ENCODE data around the gene SPATA1. TPM values are rescaled to one million over a fixed set of nuclear protein-coding genes. Genes with fewer than 3 reads are reported as not detected.

Gene SPATA1
- total and polyA plus RNA-seq, 2 of the 13 experiments (the other 11 are each of a cell fraction or from before 2014, with no cell fraction given), result 0.70 to 1.4 TPM

DNA sequence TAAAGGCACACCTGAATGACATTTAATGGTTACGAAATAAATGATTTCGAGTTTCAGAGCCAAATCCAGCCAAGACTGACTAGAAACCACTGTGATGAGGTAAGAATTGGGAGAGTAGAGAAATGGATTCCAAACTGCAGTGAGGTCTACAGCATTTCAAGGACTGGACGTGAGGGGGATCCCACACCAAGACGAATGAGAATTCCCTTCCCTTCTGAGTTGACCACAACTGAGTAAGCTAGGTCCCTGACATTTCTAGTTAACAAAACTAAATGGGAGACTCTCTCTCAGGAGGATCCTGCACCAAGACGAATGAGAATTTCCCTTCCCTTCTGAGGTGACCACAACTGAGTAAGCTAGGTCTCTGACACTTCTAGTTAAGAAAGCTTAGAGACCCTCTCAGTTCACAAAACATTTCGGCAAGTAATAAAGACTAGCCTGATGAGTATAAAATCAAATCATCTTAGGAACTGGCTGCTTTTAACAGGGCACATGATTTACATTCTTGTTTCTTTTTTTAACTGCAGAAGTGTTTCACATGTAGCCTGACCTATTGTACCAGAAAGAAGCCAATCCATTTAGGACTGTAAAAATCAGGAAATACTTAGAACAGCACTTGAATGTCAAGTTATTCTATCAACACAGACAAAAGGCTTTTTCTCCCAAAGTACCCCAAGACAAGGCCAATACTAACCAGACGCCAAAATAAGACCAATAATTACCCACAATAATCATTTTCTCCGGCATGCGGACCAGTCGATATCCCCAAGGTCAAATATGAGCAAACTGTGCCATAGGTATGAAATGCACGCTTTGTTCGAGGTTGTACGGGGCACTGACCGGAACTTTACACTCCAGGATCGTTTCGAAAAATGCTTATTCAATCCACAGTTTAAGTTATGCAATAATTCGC, 1.4 kb upstream of the SPATA1 start (continued):
- TF ChIP-seq, protein P1, sequence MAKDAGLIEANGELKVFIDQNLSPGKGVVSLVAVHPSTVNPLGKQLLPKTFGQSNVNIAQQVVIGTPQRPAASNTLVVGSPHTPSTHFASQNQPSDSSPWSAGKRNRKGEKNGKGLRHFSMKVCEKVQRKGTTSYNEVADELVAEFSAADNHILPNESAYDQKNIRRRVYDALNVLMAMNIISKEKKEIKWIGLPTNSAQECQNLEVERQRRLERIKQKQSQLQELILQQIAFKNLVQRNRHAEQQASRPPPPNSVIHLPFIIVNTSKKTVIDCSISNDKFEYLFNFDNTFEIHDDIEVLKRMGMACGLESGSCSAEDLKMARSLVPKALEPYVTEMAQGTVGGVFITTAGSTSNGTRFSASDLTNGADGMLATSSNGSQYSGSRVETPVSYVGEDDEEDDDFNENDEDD (CRISPR knock-in tag; IDR thresholded peaks at IDR 0.05; ENCODE audit: borderline replicate concordance), result peak; percentile 34; the same call in 1 of the 2 replicates
- TF ChIP-seq, protein P2, sequence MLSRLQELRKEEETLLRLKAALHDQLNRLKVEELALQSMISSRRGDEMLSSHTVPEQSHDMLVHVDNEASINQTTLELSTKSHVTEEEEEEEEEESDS (CRISPR knock-in tag; IDR thresholded peaks at IDR 0.05; ENCODE audit: borderline replicate concordance), result no peak
- TF ChIP-seq PAWR (CRISPR knock-in tag; IDR thresholded peaks at IDR 0.05; ENCODE audit: borderline replicate concordance) (no peak), KLF12 (CRISPR knock-in tag; IDR thresholded peaks at IDR 0.05; ENCODE audit: borderline replicate concordance) (no peak), ZNF143 (CRISPR knock-in tag; IDR thresholded peaks at IDR 0.05) (no peak), MXD4 (CRISPR knock-in tag; IDR thresholded peaks at IDR 0.05) (no peak), ZNF230 (CRISPR knock-in tag; IDR thresholded peaks at IDR 0.05) (no peak), ZBTB7A (CRISPR knock-in tag; IDR thresholded peaks at IDR 0.05) (no peak), NBN (conservative IDR thresholded peaks at IDR 0.05) (no peak), REL (CRISPR knock-in tag; conservative IDR thresholded peaks at IDR 0.05) (no peak), PHF5A (CRISPR knock-in tag; IDR thresholded peaks at IDR 0.05; ENCODE audit: low read depth, unreplicated experiment) (no peak), ZFP36 (IDR thresholded peaks at IDR 0.05; ENCODE audit: borderline replicate concordance, low read depth, low read length, partially characterized antibody) (no peak), SSRP1 (CRISPR knock-in tag; IDR thresholded peaks at IDR 0.05) (no peak), SETDB1 (CRISPR knock-in tag; IDR thresholded peaks at IDR 0.05; ENCODE audit: borderline replicate concordance) (no peak), SMARCC2 (IDR thresholded peaks at IDR 0.05) (no peak), MAZ (IDR thresholded peaks at IDR 0.05; ENCODE audit: borderline replicate concordance, low read depth, low read length) (no peak), MAZ (CRISPR knock-in tag; IDR thresholded peaks at IDR 0.05; ENCODE audit: low read depth) (no peak)
- TF ChIP-seq, protein P3, sequence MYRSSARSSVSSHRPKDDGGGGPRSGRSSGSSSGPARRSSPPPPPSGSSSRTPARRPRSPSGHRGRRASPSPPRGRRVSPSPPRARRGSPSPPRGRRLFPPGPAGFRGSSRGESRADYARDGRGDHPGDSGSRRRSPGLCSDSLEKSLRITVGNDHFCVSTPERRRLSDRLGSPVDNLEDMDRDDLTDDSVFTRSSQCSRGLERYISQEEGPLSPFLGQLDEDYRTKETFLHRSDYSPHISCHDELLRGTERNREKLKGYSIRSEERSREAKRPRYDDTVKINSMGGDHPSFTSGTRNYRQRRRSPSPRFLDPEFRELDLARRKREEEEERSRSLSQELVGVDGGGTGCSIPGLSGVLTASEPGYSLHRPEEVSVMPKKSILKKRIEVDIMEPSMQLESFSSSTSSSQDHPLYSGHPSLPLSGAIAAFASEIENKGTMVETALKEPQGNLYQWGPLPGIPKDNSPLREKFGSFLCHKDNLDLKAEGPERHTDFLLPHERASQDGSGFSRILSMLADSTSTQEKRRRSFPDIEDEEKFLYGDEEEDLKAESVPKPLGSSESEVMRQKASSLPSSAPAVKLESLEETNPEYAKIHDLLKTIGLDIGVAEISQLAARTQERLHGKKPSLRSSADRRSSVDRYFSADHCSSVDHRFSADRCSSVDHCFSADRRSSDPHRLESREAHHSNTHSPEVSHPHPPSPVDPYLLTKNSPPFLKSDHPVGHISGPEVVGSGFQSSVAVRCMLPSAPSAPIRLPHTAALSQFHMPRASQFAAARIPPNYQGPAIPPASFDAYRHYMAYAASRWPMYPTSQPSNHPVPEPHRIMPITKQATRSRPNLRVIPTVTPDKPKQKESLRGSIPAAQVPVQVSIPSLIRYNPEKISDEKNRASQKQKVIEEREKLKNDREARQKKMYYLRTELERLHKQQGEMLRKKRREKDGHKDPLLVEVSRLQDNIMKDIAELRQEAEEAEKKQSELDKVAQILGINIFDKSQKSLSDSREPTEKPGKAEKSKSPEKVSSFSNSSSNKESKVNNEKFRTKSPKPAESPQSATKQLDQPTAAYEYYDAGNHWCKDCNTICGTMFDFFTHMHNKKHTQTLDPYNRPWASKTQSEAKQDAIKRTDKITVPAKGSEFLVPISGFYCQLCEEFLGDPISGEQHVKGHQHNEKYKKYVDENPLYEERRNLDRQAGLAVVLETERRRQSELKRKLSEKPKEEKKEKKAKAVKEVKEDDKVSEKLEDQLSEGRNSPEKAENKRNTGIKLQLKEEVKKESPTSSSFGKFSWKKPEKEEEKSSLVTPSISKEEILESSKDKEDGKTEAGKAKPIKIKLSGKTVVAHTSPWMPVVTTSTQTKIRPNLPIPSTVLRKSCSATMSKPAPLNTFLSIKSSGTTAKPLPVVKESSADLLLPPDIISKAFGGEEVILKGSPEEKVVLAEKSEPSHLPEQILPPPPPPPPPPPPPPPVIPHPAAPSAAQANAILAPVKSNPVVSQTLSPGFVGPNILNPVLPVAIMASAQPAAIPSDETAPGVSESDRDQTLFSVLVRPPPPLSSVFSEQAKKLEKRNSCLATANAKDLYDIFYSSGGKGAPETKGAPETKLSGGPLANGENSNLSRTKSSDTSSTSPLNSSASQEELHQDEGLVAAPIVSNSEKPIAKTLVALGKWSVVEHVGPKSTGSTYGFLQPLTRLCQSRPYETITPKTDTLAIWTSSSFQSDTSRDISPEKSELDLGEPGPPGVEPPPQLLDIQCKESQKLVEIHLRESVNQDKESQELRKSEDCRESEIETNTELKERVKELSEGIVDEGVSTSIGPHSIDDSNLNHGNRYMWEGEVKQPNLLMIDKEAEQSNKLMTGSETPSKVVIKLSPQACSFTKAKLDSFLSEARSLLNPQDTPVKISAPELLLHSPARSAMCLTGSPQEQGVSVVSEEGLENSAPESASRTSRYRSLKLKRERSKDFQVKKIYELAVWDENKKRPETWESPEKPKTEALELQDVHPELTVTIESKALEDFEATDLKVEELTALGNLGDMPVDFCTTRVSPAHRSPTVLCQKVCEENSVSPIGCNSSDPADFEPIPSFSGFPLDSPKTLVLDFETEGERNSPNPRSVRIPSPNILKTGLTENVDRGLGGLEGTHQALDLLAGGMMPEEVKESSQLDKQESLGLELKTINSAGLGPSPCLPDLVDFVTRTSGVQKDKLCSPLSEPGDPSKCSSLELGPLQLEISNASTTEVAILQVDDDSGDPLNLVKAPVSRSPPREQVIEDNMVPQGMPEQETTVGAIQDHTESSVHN (CRISPR knock-in tag; IDR thresholded peaks at IDR 0.05), result no peak
- TF ChIP-seq, protein P4, sequence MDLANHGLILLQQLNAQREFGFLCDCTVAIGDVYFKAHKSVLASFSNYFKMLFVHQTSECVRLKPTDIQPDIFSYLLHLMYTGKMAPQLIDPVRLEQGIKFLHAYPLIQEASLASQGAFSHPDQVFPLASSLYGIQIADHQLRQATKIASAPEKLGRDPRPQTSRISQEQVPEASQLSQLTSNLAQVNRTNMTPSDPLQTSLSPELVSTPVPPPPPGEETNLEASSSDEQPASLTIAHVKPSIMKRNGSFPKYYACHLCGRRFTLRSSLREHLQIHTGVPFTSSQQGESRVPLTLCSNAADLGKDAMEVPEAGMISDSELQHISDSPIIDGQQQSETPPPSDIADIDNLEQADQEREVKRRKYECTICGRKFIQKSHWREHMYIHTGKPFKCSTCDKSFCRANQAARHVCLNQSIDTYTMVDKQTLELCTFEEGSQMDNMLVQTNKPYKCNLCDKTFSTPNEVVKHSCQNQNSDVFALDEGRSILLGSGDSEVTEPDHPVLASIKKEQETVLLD (CRISPR knock-in tag; IDR thresholded peaks at IDR 0.05; ENCODE audit: low read depth), result no peak
